Measurements from ENCODE around the gene F8. TPM values are rescaled to one million over a fixed set of nuclear protein-coding genes. Genes with fewer than 3 reads are reported as not detected.

Gene F8
- total RNA-seq, 2 donors from 2014 or later: 13.2 to 39.1 TPM

DNA sequence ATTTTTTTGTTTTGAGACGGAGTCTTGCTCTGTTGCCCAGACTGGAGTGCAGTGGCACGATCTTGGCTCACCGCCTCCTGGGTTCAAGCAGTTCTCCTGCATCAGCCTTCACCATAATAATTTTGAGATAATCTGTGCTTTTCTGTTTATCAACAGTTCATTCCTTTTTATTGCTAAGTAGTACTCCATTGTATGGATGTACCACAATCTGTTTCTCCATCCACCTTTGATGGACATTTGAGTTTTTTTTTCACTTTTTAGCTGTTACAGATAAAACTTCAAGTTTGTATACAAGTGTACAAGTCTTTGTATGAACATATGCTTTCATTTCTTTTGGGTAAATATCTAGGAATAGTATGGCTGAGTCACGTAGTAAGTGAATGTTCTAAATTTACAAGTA lies 13.2 kb upstream of the F8 start:
- no peaks in the 10 kb centered on the region for H3K36me3 ChIP-seq
- H3K27me3 ChIP-seq (replicated peaks; ENCODE audit: insufficient read depth): no peaks in the 10 kb centered on the region
- H3K4me3 ChIP-seq: no peak overlapping the region
- H3K9me3 ChIP-seq: no peaks in the 10 kb centered on the region
- 96% methylated on average over 4 of the region's 4 CpGs for WGBS
- TF ChIP-seq POLR2AphosphoS5 (IDR thresholded peaks at IDR 0.05) (no peak), POLR2A (IDR thresholded peaks at IDR 0.05) (no peak)
- TF ChIP-seq, protein P1, sequence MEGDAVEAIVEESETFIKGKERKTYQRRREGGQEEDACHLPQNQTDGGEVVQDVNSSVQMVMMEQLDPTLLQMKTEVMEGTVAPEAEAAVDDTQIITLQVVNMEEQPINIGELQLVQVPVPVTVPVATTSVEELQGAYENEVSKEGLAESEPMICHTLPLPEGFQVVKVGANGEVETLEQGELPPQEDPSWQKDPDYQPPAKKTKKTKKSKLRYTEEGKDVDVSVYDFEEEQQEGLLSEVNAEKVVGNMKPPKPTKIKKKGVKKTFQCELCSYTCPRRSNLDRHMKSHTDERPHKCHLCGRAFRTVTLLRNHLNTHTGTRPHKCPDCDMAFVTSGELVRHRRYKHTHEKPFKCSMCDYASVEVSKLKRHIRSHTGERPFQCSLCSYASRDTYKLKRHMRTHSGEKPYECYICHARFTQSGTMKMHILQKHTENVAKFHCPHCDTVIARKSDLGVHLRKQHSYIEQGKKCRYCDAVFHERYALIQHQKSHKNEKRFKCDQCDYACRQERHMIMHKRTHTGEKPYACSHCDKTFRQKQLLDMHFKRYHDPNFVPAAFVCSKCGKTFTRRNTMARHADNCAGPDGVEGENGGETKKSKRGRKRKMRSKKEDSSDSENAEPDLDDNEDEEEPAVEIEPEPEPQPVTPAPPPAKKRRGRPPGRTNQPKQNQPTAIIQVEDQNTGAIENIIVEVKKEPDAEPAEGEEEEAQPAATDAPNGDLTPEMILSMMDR (IDR thresholded peaks at IDR 0.05): no peak
- no peaks in the 10 kb centered on the region for H3K4me1 ChIP-seq (replicated peaks)
- H3K27ac ChIP-seq: no peak overlapping the region
- intact Hi-C loops (cut with DNase I): no loop called here
- no peak for DNase-seq (ENCODE audit: low spot score)

DNA sequence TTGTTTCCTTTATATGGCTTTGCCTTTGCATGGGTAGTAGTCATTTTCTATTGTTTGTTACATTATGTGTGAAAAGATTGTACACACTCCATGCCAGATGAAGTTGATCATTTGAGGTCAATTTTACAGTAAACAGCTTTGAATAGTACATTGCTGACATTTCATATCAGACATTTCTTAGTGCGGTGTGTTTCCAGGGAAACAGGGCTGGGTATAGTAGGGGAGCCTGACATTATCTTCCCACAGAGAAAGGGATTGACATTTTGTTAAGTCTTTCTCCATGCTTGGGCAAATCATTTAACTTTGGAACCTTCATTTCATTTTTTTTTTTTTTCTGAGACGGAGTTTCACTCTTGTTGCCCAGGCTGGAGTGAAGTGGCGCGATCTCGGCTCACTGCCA lies 9.1 kb upstream of the F8 start:
- 85% methylated on average over 2 of the region's 5 CpGs for WGBS
- TF ChIP-seq, protein P1 (IDR thresholded peaks at IDR 0.05): no peak
- TF ChIP-seq POLR2AphosphoS5 (IDR thresholded peaks at IDR 0.05) (no peak), POLR2A (IDR thresholded peaks at IDR 0.05) (no peak)
- Histone ChIP-seq H3K36me3 (no peaks in the 10 kb centered on the region), H3K9me3 (no peaks in the 10 kb centered on the region), H3K27ac (no peak overlapping the region), H3K4me3 (no peak overlapping the region), H3K27me3 (replicated peaks; ENCODE audit: insufficient read depth) (no peaks in the 10 kb centered on the region), H3K4me1 (replicated peaks) (no peaks in the 10 kb centered on the region)
- DNase-seq (ENCODE audit: low spot score): no peak
- intact Hi-C loops (cut with DNase I): no loop called here

DNA sequence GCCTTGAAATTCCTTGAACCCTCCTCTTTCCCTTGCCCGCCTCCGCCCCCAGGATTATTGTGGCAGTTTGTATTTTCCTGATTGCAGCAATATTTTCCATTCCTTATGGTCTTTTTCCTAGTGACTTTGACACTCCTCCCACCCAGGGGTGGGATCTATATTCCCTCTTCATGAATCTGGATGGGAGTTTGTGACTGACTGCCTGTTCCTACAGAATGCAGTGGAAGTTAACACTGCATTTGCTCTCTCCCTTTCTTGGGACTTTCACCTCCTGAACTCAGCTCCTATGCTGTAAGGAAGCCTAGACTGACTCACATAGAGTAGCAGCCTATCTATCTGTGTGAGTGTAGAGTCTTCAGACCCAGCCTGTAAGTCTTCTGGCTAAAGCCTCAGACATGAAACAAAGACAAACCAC lies 6.4 kb upstream of the F8 start:
- intact Hi-C loops (cut with DNase I): no loop called here

DNA sequence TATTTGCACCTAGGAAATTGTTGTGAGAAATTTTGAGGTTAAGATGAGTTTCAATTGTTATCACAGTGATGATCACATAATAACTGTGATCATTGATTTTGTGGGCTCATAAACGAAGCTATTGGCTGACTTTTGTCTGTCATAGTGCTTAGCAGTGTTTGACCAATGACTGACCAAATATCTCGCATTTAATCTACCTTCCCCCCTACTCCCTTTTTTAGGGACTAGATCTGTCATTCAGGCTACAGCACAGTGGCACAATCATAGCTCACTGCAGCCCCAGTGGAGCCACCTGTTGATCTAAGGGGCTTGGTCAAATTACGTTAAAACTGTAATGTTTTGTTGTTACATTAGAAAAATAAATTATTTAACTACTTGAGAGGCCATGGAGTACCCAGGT lies 5.6 kb upstream of the F8 start:
- H3K27ac ChIP-seq: peak overlapping the region; percentile 92 to 95
- H3K36me3 ChIP-seq: no peaks in the 10 kb centered on the region
- intact Hi-C loops (cut with DNase I): no loop called here
- H3K4me1 ChIP-seq (replicated peaks): no peaks in the 10 kb centered on the region
- peak overlapping the region; percentile 56 to 59 for H3K4me3 ChIP-seq
- H3K9me3 ChIP-seq: no peaks in the 10 kb centered on the region
- no peaks in the 10 kb centered on the region for H3K27me3 ChIP-seq (replicated peaks; ENCODE audit: insufficient read depth)
- 7% methylated on average over 3 of the region's 3 CpGs for WGBS
- no peak for DNase-seq (ENCODE audit: low spot score)
- TF ChIP-seq, protein P1 (IDR thresholded peaks at IDR 0.05): no peak
- TF ChIP-seq POLR2AphosphoS5 (IDR thresholded peaks at IDR 0.05): no peak
- no peak for TF ChIP-seq POLR2A (IDR thresholded peaks at IDR 0.05)

More for the DNA sequence above, 6.4 kb upstream of the F8 start:
- Histone ChIP-seq H3K4me1 (replicated peaks) (no peaks in the 10 kb centered on the region), H3K27me3 (replicated peaks; ENCODE audit: insufficient read depth) (no peaks in the 10 kb centered on the region), H3K9me3 (no peaks in the 10 kb centered on the region), H3K4me3 (no peak overlapping the region), H3K27ac (no peak overlapping the region), H3K36me3 (no peaks in the 10 kb centered on the region)
- WGBS: 97% methylated on average over 2 of the region's 2 CpGs
- no peak for TF ChIP-seq POLR2A (IDR thresholded peaks at IDR 0.05)
- TF ChIP-seq, protein P1 (IDR thresholded peaks at IDR 0.05): no peak
- TF ChIP-seq POLR2AphosphoS5 (IDR thresholded peaks at IDR 0.05): no peak
- DNase-seq (ENCODE audit: low spot score): no peak

DNA sequence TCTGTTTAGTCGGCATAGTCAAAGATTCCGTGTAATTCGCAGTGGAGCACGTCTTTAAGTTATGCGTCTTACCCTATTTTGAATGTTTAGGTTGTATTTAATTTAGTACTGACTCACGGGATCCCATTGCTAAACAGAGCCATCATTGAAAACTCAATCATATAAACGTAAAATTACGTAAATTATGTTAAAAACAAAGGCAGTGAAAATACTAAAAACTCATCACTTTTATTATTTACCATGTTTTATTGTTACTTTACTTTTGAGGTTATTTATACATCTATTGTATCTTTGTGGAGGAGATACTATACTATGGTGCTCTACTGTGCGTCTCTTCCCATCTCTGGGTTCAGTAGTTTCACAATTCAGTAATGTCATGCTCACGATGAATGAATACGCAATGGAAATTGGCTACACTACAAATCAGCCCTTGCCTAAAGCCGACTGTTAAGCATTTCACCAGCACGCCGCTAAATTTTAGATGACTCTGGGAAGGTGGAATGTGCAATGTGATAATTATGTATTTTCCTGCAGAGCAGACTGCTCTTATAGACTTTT lies 5.1 kb upstream of the F8 start:
- under 1% methylated on average over 14 of the region's 14 CpGs for WGBS
- no peaks in the 10 kb centered on the region for H3K27me3 ChIP-seq (replicated peaks; ENCODE audit: insufficient read depth)
- H3K36me3 ChIP-seq: no peaks in the 10 kb centered on the region
- DNase-seq (ENCODE audit: low spot score): peak; percentile 8
- intact Hi-C loops (cut with DNase I): no loop called here
- H3K27ac ChIP-seq: peak overlapping the region; percentile 92 to 95
- H3K9me3 ChIP-seq: no peaks in the 10 kb centered on the region
- no peaks in the 10 kb centered on the region for H3K4me1 ChIP-seq (replicated peaks)
- peak overlapping the region; percentile 56 to 59 for H3K4me3 ChIP-seq
- TF ChIP-seq, protein P1 (IDR thresholded peaks at IDR 0.05): no peak
- TF ChIP-seq POLR2AphosphoS5 (IDR thresholded peaks at IDR 0.05) (peak; percentile 34), POLR2A (IDR thresholded peaks at IDR 0.05) (peak; percentile 54)
